SH-SY5Y (cell line): ENCODE results near the gene DKC1.

Experiments
- GATA2 ChIP-seq: IDR thresholded peaks from 2 replicates; pipeline ENCODE4 v1.6.1; 2011; ENCODE audit warnings: mild to moderate bottlenecking, low read depth, low read length
- GATA3 ChIP-seq: IDR thresholded peaks from 2 replicates; pipeline ENCODE4 v1.6.1; 2011; ENCODE audit warnings: low read depth, mild to moderate bottlenecking, low read length, moderate library complexity

GRCh38 chrX:154812341-154813101 is 49.9 kb downstream of the DKC1 start:
- TF ChIP-seq GATA3 (no peak), GATA2 (no peak)
